ENCODE measurements around the gene ZNF641.
"Not testable (repeated sequence)": the region's sequence is repeated elsewhere in the genome, so short reads cannot be mapped to it uniquely, and the experiment has no call there.

ZNF641 gene

GRCh38 chr12:48334808-48335207 is 15.9 kb downstream of the ZNF641 start:
- no peak for DNase-seq (ENCODE audit: low spot score)

- DNase-seq (ENCODE audit: low spot score), result not testable (repeated sequence)
Observed at GRCh38 chr12:48333680-48334079, 17.0 kb downstream of the ZNF641 start.

GRCh38 chr12:48331399-48331798 is 19.3 kb downstream of the ZNF641 start:
- no peak for DNase-seq (ENCODE audit: low spot score)

- no peak for DNase-seq (ENCODE audit: low spot score)
Observed at GRCh38 chr12:48329199-48329939, 21.4 kb downstream of the ZNF641 start.

- DNase-seq (ENCODE audit: low spot score), result no peak
Observed at GRCh38 chr12:48316491-48316890, 34.2 kb downstream of the ZNF641 start.

- no peak for DNase-seq (ENCODE audit: low spot score)
Observed at GRCh38 chr12:48311313-48311712, 39.4 kb downstream of the ZNF641 start.

GRCh38 chr12:48307269-48307668 is 43.5 kb downstream of the ZNF641 start:
- no peak for DNase-seq (ENCODE audit: low spot score)

- no peak for DNase-seq (ENCODE audit: low spot score)
Observed at GRCh38 chr12:48305190-48305589, 45.5 kb downstream of the ZNF641 start.

- no peak for DNase-seq (ENCODE audit: low spot score)
Observed at GRCh38 chr12:48302161-48302911, 48.4 kb downstream of the ZNF641 start.

GRCh38 chr12:48300774-48301173 is 49.9 kb downstream of the ZNF641 start:
- no peak for DNase-seq (ENCODE audit: low spot score)

- DNase-seq (ENCODE audit: low spot score), result peak; percentile 14
Observed at GRCh38 chr12:48296586-48297282, 54.0 kb downstream of the ZNF641 start.

- DNase-seq (ENCODE audit: low spot score), result no peak
Observed at GRCh38 chr12:48292040-48292439, 58.7 kb downstream of the ZNF641 start.

- DNase-seq (ENCODE audit: low spot score), result no peak
Observed at GRCh38 chr12:48291511-48291910, 59.2 kb downstream of the ZNF641 start.

- DNase-seq (ENCODE audit: low spot score), result no peak
Observed at GRCh38 chr12:48288387-48289268, 62.1 kb downstream of the ZNF641 start.
